Esophagus squamous epithelium (tissue), 5 donors: ENCODE results near the gene SIK3. TPM values are rescaled to one million over a fixed set of nuclear protein-coding genes. Genes with fewer than 3 reads are reported as not detected.

ENCODE experiments used
- DNase-seq: peaks from one replicate; lab custom pipeline; 2025; lab: John Stamatoyannopoulos, UW
- H3K27ac ChIP-seq, 4 donors: fragments of 200-600 bp; sonication (generic); one replicate each; pipeline ENCODE4 v1.5.1; 2016 to 2019; ENCODE audit warnings: mild to moderate bottlenecking in 1 of 4
- H3K27me3 ChIP-seq, 4 donors: fragments of 200-600 bp; sonication (generic); 1 replicate in 3 of 4; 2 replicates in 1 of 4; pipeline versions ENCODE4 v1.5.1 to v1.6.0; 2017 to 2021; ENCODE audit warnings: antibody characterized with exemption in 1 of 4
- H3K36me3 ChIP-seq, 3 donors: fragments of 200-600 bp; sonication (generic); one replicate each; pipeline ENCODE4 v1.5.1; 2016 to 2019
- H3K4me1 ChIP-seq, 3 donors: fragments of 200-600 bp; sonication (generic); one replicate each; pipeline ENCODE4 v1.5.1; 2017 to 2019
- H3K4me3 ChIP-seq, 4 donors: fragments of 200-600 bp; sonication (generic); 1 replicate in 3 of 4; 2 replicates in 1 of 4; pipeline ENCODE4 v1.5.1; 2016 to 2019; ENCODE audit warnings: mild to moderate bottlenecking in 2 of 4, moderate library complexity in 1 of 4
- H3K9me3 ChIP-seq, 3 donors: fragments of 200-600 bp; sonication (generic); one replicate each; pipeline ENCODE4 v1.5.1; 2016 to 2019
- CTCF ChIP-seq, 6 experiments: fragments of 450-650 bp in 4 of 6; fragments of 200-600 bp in 2 of 6; sonication (generic) in 2 of 6; IDR thresholded peaks; one replicate each; pipeline ENCODE4 v1.5.1; 2016 to 2019; ENCODE audit warnings: antibody characterized with exemption in 6 of 6, mild to moderate bottlenecking in 4 of 6, moderate library complexity in 4 of 6
- POLR2A ChIP-seq, 4 donors: fragments of 450-650 bp; IDR thresholded peaks; one replicate each; pipeline ENCODE4 v1.6.1; 2017; ENCODE audit warnings: antibody characterized with exemption in 4 of 4, mild to moderate bottlenecking in 4 of 4, moderate library complexity in 3 of 4
- WGBS, 2 donors: methylation state at CpG; one replicate each; pipeline ENCODE4 v1.1.5; 2018; 5-methylcytosine and 5-hydroxymethylcytosine counted together
- intact Hi-C: fragments of 100-400 bp; cut with DNase I; formaldehyde crosslinking; loops from one replicate; pipeline ENCODE4 v1.15.0; 2022
- total RNA-seq, 4 donors: library from RNA; depleted of rRNA; stranded (reverse); fragments of >200 nt; gene quantifications; one replicate each; pipeline ENCODE4 v1.1.0, GENCODE V29; 2016
- donor health status: DM: yes; HTN: yes; CAD: no.

Gene SIK3
- total RNA-seq, 4 donors from 2014 or later: 16.2 to 35.1 (median 20.3) TPM

- WGBS, 2 donors: 96 to 100% methylated on average over 2 of the region's 2 CpGs
- Histone ChIP-seq H3K4me3 (no peak overlapping the region), H3K4me1 (peaks cover 4 to 35% (median 9%) of the 10 kb centered on the region in 3 donors), H3K27ac (no peak overlapping the region), H3K9me3 (no peaks in the 10 kb centered on the region), H3K36me3 (no peaks in the 10 kb centered on the region), H3K27me3 (no peaks in the 10 kb centered on the region)
- DNase-seq: no peak
- intact Hi-C loops: no loop called here
- TF ChIP-seq CTCF (IDR thresholded peaks at IDR 0.05) (no peak), POLR2A (IDR thresholded peaks at IDR 0.05) (no peak)
Observed at GRCh38 chr11:116997071-116997470, 101.2 kb downstream of the SIK3 start.

GRCh38 chr11:116994195-116994594 lies 104.0 kb downstream of the SIK3 start:
- 39 to 62% methylated on average over 2 to 3 of the region's 3 CpGs for WGBS, 2 donors

GRCh38 chr11:116993599-116993998 lies 104.6 kb downstream of the SIK3 start:
- Histone ChIP-seq H3K4me3 (no peak overlapping the region), H3K27me3 (no peaks in the 10 kb centered on the region), H3K4me1 (peaks cover 0 to 39% (median 15%) of the 10 kb centered on the region in 3 donors), H3K27ac (no peak overlapping the region), H3K36me3 (no peaks in the 10 kb centered on the region), H3K9me3 (no peaks in the 10 kb centered on the region)
- WGBS, 2 donors: 50 to 62% methylated on average over 6 of the region's 6 CpGs
- no peak for TF ChIP-seq POLR2A (IDR thresholded peaks at IDR 0.05)
- intact Hi-C loops: no loop called here
- no peak for DNase-seq

More at GRCh38 chr11:116994195-116994594, 104.0 kb downstream of the SIK3 start:
- DNase-seq: no peak
- Histone ChIP-seq H3K4me3 (no peak overlapping the region), H3K27ac (no peak overlapping the region), H3K36me3 (no peaks in the 10 kb centered on the region), H3K27me3 (no peaks in the 10 kb centered on the region), H3K4me1 (peaks cover 0 to 33% (median 11%) of the 10 kb centered on the region in 3 donors), H3K9me3 (no peaks in the 10 kb centered on the region)
- no peak for TF ChIP-seq CTCF (IDR thresholded peaks at IDR 0.05)
- no peak for TF ChIP-seq POLR2A (IDR thresholded peaks at IDR 0.05)
- intact Hi-C loops: no loop called here

- WGBS, 2 donors: 94 to 95% methylated on average over 1 of the region's 1 CpG
Observed at GRCh38 chr11:116991491-116991890, 106.7 kb downstream of the SIK3 start.

GRCh38 chr11:116990811-116991210 lies 107.4 kb downstream of the SIK3 start:
- no peaks in the 10 kb centered on the region for H3K27me3 ChIP-seq
- peaks cover 7 to 65% (median 33%) of the 10 kb centered on the region in 3 donors for H3K4me1 ChIP-seq
- TF ChIP-seq CTCF (IDR thresholded peaks at IDR 0.05): no peak
- TF ChIP-seq POLR2A (IDR thresholded peaks at IDR 0.05): no peak
- H3K36me3 ChIP-seq: no peaks in the 10 kb centered on the region
- H3K4me3 ChIP-seq: no peak overlapping the region
- 95 to 96% methylated on average over 1 of the region's 1 CpG for WGBS, 2 donors
- no peaks in the 10 kb centered on the region for H3K9me3 ChIP-seq
- H3K27ac ChIP-seq: no peak overlapping the region
- DNase-seq: no peak
- intact Hi-C loops: no loop called here

More at GRCh38 chr11:116991491-116991890, 106.7 kb downstream of the SIK3 start:
- Histone ChIP-seq H3K9me3 (no peaks in the 10 kb centered on the region), H3K4me1 (peaks cover 7 to 58% (median 26%) of the 10 kb centered on the region in 3 donors), H3K27ac (no peak overlapping the region), H3K36me3 (no peaks in the 10 kb centered on the region), H3K27me3 (no peaks in the 10 kb centered on the region), H3K4me3 (no peak overlapping the region)
- no peak for TF ChIP-seq POLR2A (IDR thresholded peaks at IDR 0.05)
- TF ChIP-seq CTCF (IDR thresholded peaks at IDR 0.05): no peak
- no peak for DNase-seq
- intact Hi-C loops: no loop called here

GRCh38 chr11:116990061-116990473 lies 108.2 kb downstream of the SIK3 start:
- Histone ChIP-seq H3K4me1 (peaks cover 7 to 73% (median 40%) of the 10 kb centered on the region in 3 donors), H3K36me3 (no peaks in the 10 kb centered on the region), H3K27ac (peak overlapping the region in 2 of 4 donors; percentile 20 to 43), H3K4me3 (no peak overlapping the region), H3K9me3 (no peaks in the 10 kb centered on the region), H3K27me3 (no peaks in the 10 kb centered on the region)
- WGBS, 2 donors: 18 to 38% methylated on average over 4 of the region's 4 CpGs
- intact Hi-C loops: no loop called here
- TF ChIP-seq POLR2A (IDR thresholded peaks at IDR 0.05) (no peak), CTCF (IDR thresholded peaks at IDR 0.05) (no peak)
- DNase-seq: no peak
